Measurements from ENCODE around the gene AFF1.

- no peak for TF ChIP-seq CTCF (optimal IDR thresholded peaks at IDR 0.05 in 1 of 3, IDR thresholded peaks at IDR 0.05 in 1 of 3, conservative IDR thresholded peaks at IDR 0.05 in 1 of 3; ENCODE audit: extremely low read depth in 1 of 3, insufficient read depth in 2 of 3, low read length in 3 of 3)
- no peak for TF ChIP-seq EZH2 (IDR thresholded peaks at IDR 0.05; ENCODE audit: low read length)
These were observed 103.0 kb downstream of the AFF1 start for GRCh38 chr4:87037671-87038334.

Measured in keratinocyte (primary cell).